NCI-H2196 treated with DMSO at 0.1 percent for 48 hours (cell line): ENCODE results near the gene MPO.

Experiments
- DNase-seq: peaks from one replicate; lab custom pipeline; 2025; ENCODE audit not compliant: unreplicated experiment; lab: John Stamatoyannopoulos, UW

Gene MPO

GRCh38 chr17:58234512-58234911, 46.2 kb downstream of the MPO start:
- no peak for DNase-seq

GRCh38 chr17:58233543-58233942, 47.2 kb downstream of the MPO start:
- no peak for DNase-seq

GRCh38 chr17:58232707-58233156, 48.0 kb downstream of the MPO start:
- DNase-seq = no peak

GRCh38 chr17:58231641-58232040, 49.1 kb downstream of the MPO start:
- DNase-seq = no peak

- no peak for DNase-seq
Measured at GRCh38 chr17:58229881-58230280, 50.9 kb downstream of the MPO start.

- no peak for DNase-seq
Measured at GRCh38 chr17:58229384-58229783, 51.4 kb downstream of the MPO start.

GRCh38 chr17:58228679-58229078, 52.1 kb downstream of the MPO start:
- DNase-seq = no peak

GRCh38 chr17:58227733-58228132, 53.0 kb downstream of the MPO start:
- DNase-seq = no peak

GRCh38 chr17:58224315-58224714, 56.4 kb downstream of the MPO start:
- DNase-seq = no peak
